Upper lobe of left lung (tissue), 6 donors: ENCODE data around the gene VWA5B2. TPM values are rescaled to one million over a fixed set of nuclear protein-coding genes. Genes with fewer than 3 reads are reported as not detected.

ENCODE experiments used
- ATAC-seq, 2 donors: fragments of 200-7000 bp; cut with Tn5 transposase; one replicate each; pipeline ENCODE4 v1.9.1; 2022; ENCODE audit warnings: mild to moderate bottlenecking in 2 of 2, moderate library complexity in 2 of 2; ENCODE audit not compliant: low FRiP score in 2 of 2
- DNase-seq, 2 donors: peaks; one replicate each; pipeline ENCODE4 v3.0.0-alpha.2; 2019 to 2020
- H3K27ac ChIP-seq, 4 donors: fragments of 200-600 bp; sonication (generic); one replicate each; pipeline ENCODE4 v1.5.1; 2016 to 2019
- H3K27me3 ChIP-seq, 4 donors: fragments of 200-600 bp; sonication (generic); one replicate each; pipeline ENCODE4 v1.5.1; 2017 to 2019
- H3K36me3 ChIP-seq, 4 donors: fragments of 200-600 bp; sonication (generic); one replicate each; pipeline ENCODE4 v1.5.1; 2016 to 2019
- H3K4me1 ChIP-seq, 4 donors: fragments of 200-600 bp; sonication (generic); one replicate each; pipeline ENCODE4 v1.5.1; 2018 to 2019
- H3K4me3 ChIP-seq, 4 donors: fragments of 200-600 bp; sonication (generic); one replicate each; pipeline ENCODE4 v1.5.1; 2017 to 2019; ENCODE audit warnings: mild to moderate bottlenecking in 2 of 4, moderate library complexity in 1 of 4
- H3K9me3 ChIP-seq, 4 donors: fragments of 200-600 bp; sonication (generic); one replicate each; pipeline ENCODE4 v1.5.1; 2018 to 2019
- EP300 ChIP-seq, 4 donors: sonication (generic); formaldehyde crosslinking; IDR thresholded peaks; one replicate each; pipeline ENCODE4 v1.5.1; 2017; ENCODE audit warnings: antibody characterized with exemption in 4 of 4, control low read depth in 2 of 4
- POLR2A ChIP-seq, 4 donors: fragments of 450-650 bp; IDR thresholded peaks; one replicate each; pipeline ENCODE4 v1.5.1; 2016 to 2017; ENCODE audit warnings: antibody characterized with exemption in 4 of 4, mild to moderate bottlenecking in 2 of 4
- POLR2AphosphoS5 ChIP-seq, 2 donors: sonication (generic); formaldehyde crosslinking; IDR thresholded peaks; one replicate each; pipeline ENCODE4 v1.5.1; 2017; ENCODE audit warnings: antibody characterized with exemption in 2 of 2
- WGBS, 2 donors: methylation state at CpG; one replicate each; pipeline ENCODE4 v1.1.5; 2017 to 2018; 5-methylcytosine and 5-hydroxymethylcytosine counted together
- total RNA-seq, 6 donors: library from RNA; depleted of rRNA in 4 of 6; stranded (reverse); fragments of >200 nt in 4 of 6; gene quantifications; one replicate each; pipeline versions ENCODE4 v1.1.0 to v1.2.1, GENCODE V29; 2016 to 2021
- TF ChIP-seq, protein P1 (sequence below), 6 experiments: fragments of 450-650 bp in 4 of 6; fragments of 200-600 bp in 2 of 6; sonication (generic) in 2 of 6; IDR thresholded peaks; one replicate each; pipeline ENCODE4 v1.5.1; 2016 to 2019; ENCODE audit warnings: antibody characterized with exemption in 6 of 6
- donor health status: DM: no; HTN: no; CAD: no; lungs with moderate emphysema.
- donor health status: DM: no; HTN: yes; CAD: no; lungs with severe emphysema.

VWA5B2 gene
- total RNA-seq, 6 donors from 2014 or later = 0.17 to 1.2 (median 0.51) TPM; not detected in 1

DNA sequence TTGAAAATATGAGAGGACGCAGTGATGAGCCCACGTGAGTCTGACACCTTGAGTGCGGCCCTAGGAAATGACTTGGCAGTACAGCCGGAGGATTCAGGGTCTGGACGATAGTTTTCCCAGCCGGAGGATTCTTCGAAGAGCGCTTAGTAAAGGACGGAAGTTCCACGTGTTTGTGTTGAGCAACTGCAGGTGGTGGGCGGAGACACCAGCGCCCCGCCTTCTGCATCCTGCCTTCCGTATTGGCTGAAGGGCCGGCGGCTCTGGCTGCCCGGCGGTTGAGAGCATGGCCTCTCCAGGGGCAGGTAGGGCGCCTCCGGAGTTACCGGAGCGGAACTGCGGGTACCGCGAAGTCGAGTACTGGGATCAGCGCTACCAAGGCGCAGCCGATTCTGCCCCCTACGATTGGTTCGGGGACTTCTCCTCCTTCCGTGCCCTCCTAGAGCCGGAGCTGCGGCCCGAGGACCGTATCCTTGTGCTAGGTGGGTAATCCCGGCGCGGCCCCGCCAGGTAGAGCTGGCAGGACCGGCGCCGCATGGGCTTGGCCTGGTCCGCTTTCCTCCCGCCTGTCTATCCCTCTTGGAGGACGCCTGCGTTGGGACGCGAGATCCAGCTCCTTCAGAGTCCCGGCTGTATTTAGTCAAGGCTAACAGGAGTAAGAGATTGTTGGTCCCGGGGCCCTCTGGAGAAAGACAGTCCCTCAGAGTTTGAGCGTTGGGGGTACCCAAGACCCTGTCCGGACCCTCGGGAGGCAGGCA lies 20.2 kb downstream of the VWA5B2 start, which contains the start of gene EEF1AKMT4:
Gene EEF1AKMT4 (plus strand): TSS at position 261 of the 755 bp plus-strand sequence. CDS start 23 bp downstream, at position 284.
- WGBS, 2 donors = 0% methylated on average over 11 to 49 of the region's 54 CpGs
- Histone ChIP-seq H3K27me3 (no peaks in the 10 kb centered on the region), H3K27ac (peak within 1 kb of the TSS; percentile 84 to 91 (median 86)), H3K9me3 (no peaks in the 10 kb centered on the region), H3K4me1 (peaks cover 11 to 34% (median 17%) of the 10 kb centered on the region in 4 donors), H3K4me3 (peak within 1 kb of the TSS; percentile 73 to 94 (median 80)), H3K36me3 (peaks cover 3 to 11% (median 8%) of the 10 kb centered on the region in 4 donors)
- peak; percentile 97 to 98 for DNase-seq
- TF ChIP-seq POLR2A (IDR thresholded peaks at IDR 0.05) = peak in 1 of 4 donors; percentile 51
- peak; percentile 58 to 60 for TF ChIP-seq POLR2AphosphoS5 (IDR thresholded peaks at IDR 0.05)
- TF ChIP-seq EP300 (IDR thresholded peaks at IDR 0.05) = no peak
- TF ChIP-seq, protein P1, sequence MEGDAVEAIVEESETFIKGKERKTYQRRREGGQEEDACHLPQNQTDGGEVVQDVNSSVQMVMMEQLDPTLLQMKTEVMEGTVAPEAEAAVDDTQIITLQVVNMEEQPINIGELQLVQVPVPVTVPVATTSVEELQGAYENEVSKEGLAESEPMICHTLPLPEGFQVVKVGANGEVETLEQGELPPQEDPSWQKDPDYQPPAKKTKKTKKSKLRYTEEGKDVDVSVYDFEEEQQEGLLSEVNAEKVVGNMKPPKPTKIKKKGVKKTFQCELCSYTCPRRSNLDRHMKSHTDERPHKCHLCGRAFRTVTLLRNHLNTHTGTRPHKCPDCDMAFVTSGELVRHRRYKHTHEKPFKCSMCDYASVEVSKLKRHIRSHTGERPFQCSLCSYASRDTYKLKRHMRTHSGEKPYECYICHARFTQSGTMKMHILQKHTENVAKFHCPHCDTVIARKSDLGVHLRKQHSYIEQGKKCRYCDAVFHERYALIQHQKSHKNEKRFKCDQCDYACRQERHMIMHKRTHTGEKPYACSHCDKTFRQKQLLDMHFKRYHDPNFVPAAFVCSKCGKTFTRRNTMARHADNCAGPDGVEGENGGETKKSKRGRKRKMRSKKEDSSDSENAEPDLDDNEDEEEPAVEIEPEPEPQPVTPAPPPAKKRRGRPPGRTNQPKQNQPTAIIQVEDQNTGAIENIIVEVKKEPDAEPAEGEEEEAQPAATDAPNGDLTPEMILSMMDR (IDR thresholded peaks at IDR 0.05) = peak; percentile 36 to 87 (median 64)
- peak; percentile 99 for ATAC-seq

DNA sequence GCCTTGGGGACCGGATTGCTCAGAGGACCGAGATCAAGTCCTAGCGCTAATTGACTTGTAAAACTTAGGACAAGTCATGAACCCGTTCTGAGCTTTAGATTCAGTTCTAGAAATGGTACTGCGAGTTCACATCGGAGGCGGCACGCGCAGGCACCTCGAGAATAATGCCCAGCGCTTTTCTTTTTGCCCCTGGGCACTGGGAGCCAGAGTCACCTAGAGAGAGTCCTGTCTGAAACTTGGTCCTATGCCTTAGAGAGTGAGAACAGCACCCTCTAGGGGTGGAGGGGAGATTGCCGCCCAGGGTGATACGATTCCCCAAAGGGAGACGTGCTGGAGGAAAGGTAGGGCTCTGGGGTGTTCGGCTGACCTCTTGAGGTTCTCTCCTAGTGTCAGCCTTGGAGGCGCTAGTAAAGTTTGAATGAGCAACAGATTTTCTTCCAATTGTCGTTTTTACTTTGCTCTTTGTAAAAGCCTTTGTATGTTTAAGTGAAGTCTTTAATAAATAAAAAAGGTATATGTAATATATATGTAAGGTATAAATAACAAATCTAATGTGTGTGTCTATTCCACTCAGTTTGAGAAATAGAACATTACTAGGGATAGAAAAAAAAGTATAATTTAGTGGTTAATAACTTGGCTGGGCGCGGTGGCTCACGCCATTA lies 20.9 kb downstream of the VWA5B2 start:
- Histone ChIP-seq H3K9me3 (no peaks in the 10 kb centered on the region), H3K4me1 (peaks cover 11 to 34% (median 17%) of the 10 kb centered on the region in 4 donors), H3K27ac (peak overlapping the region; percentile 50 to 91 (median 86)), H3K36me3 (peaks cover 0 to 4% (median 1%) of the 10 kb centered on the region in 4 donors), H3K27me3 (no peaks in the 10 kb centered on the region), H3K4me3 (peak overlapping the region; percentile 73 to 94 (median 80))
- peak; percentile 89 to 94 for ATAC-seq
- 14 to 15% methylated on average over 17 to 20 of the region's 20 CpGs for WGBS, 2 donors
- peak in 1 of 2 donors; percentile 92 for DNase-seq
- TF ChIP-seq POLR2A (IDR thresholded peaks at IDR 0.05) = no peak
- TF ChIP-seq, protein P1 (IDR thresholded peaks at IDR 0.05) = peak; percentile 72 to 92 (median 84)
- no peak for TF ChIP-seq EP300 (IDR thresholded peaks at IDR 0.05)
- no peak for TF ChIP-seq POLR2AphosphoS5 (IDR thresholded peaks at IDR 0.05)

DNA sequence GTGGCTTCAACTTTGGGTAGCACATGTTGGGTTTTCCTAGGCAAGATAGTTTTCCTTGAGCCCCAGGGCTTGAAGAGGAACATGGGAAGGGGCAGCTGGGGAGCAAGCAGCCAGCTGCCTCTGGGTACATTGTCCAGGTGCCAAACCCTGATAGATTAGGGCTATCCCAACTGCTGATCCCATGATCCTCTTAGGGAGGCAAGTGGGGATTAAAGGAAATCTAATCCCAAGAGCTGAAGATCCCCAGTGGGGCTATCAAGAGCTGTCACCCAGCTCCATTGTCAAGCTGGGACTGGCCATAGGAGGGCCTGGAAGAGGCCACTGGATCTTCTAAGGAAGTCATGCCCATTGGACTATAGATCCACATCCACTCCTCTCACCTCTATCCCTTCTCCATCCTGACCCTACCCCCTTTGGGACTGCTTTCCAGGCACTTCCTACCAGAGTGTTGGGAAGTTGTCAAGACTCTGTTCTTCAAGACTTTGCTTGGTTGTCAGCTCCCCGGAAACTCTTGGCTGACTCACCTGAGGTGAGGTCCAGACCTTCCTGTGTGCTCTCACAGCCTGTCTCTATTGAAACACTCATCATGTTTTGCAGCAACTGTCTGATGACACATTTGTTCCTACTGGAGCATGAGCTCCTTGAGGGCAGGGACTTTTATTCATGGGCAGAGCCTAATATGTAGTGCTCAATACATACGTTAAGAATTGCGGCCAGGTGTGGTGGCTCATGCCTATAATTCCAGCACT lies 26.1 kb downstream of the VWA5B2 start:
- WGBS, 2 donors = 89 to 94% methylated on average over 3 of the region's 3 CpGs
- no peak for TF ChIP-seq POLR2A (IDR thresholded peaks at IDR 0.05)
- Histone ChIP-seq H3K27me3 (peaks cover 0 to 10% (median 5%) of the 10 kb centered on the region in 4 donors), H3K9me3 (no peaks in the 10 kb centered on the region), H3K36me3 (peaks cover 0 to 3% (median 0%) of the 10 kb centered on the region in 4 donors), H3K27ac (no peak overlapping the region), H3K4me1 (peaks cover 9 to 16% (median 11%) of the 10 kb centered on the region in 4 donors), H3K4me3 (no peak overlapping the region)
- DNase-seq (no peak), ATAC-seq (no peak)

DNA sequence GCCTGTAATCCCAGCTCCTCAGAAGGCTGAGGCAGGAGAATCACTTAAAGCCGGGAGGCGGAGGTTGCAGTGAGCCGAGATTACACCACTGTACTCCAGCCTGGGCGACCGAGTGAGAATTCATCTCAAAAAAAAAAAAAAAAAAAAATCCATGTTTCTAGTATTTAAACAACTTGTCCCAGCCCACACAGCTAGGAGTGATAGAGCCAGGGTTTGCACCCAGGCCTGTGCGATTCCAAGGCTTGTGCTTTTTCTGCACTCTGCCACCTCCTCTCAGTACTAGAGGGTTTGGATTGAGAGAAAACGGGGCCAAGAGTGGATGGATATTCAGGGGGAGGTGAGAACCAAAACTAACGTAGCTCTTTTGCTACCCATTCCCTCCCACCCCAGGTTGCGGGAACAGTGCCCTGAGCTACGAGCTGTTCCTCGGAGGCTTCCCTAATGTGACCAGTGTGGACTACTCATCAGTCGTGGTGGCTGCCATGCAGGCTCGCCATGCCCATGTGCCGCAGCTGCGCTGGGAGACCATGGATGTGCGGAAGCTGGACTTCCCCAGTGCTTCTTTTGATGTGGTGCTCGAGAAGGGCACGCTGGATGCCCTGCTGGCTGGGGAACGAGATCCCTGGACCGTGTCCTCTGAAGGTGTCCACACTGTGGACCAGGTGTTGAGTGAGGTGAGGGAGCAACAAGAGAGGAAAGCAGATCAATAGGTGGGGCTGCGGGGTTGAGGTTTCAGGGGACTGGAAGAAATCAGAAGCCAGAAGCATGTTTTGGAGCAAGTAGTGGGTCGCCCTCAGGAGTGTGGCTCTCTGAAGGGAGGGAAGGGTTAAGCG lies 27.9 kb downstream of the VWA5B2 start:
- no peak for DNase-seq

More for the DNA sequence above, 27.9 kb downstream of the VWA5B2 start:
- H3K9me3 ChIP-seq = no peaks in the 10 kb centered on the region
- 90 to 95% methylated on average over 21 to 23 of the region's 23 CpGs for WGBS, 2 donors
- H3K27me3 ChIP-seq = peaks cover 0 to 26% (median 13%) of the 10 kb centered on the region in 4 donors
- H3K36me3 ChIP-seq = peaks cover 0 to 3% (median 0%) of the 10 kb centered on the region in 4 donors
- TF ChIP-seq POLR2AphosphoS5 (IDR thresholded peaks at IDR 0.05) = no peak
- TF ChIP-seq, protein P1 (IDR thresholded peaks at IDR 0.05) = no peak
- TF ChIP-seq EP300 (IDR thresholded peaks at IDR 0.05) = no peak
- no peak for TF ChIP-seq POLR2A (IDR thresholded peaks at IDR 0.05)
- H3K27ac ChIP-seq = no peak overlapping the region
- no peak overlapping the region for H3K4me3 ChIP-seq
- peaks cover 25 to 29% (median 26%) of the 10 kb centered on the region in 4 donors for H3K4me1 ChIP-seq
- ATAC-seq = no peak
